Neural cell (in vitro differentiated cells): Measurements from ENCODE around the gene RGS1. TPM values are rescaled to one million over a fixed set of nuclear protein-coding genes. Genes with fewer than 3 reads are reported as not detected.

ENCODE experiments used
- H2AFZ ChIP-seq: fragments of 200-600, 300-800 bp; sonication (generic), shearing (Covaris generic); 2 replicates; pipeline ENCODE4 v1.6.0; 2014; ENCODE audit warnings: low read depth, mild to moderate bottlenecking, antibody characterized with exemption, low read length, moderate library complexity
- H3F3A ChIP-seq: fragments of 200-600 bp; shearing (Covaris generic); 2 replicates; pipeline ENCODE4 v1.6.1; 2016; ENCODE audit warnings: mild to moderate bottlenecking, moderate library complexity, mixed read lengths, antibody characterized with exemption, low read length; ENCODE audit not compliant: insufficient read depth, poor library complexity, severe bottlenecking
- H3K27ac ChIP-seq: fragments of 200-600, 300-800 bp; sonication (generic), shearing (Covaris generic); 2 replicates; pipeline ENCODE4 v1.5.1; 2014; ENCODE audit warnings: mild to moderate bottlenecking, low read length, moderate library complexity
- H3K27me3 ChIP-seq: fragments of 300-800, 200-600 bp; sonication (generic), shearing (Covaris generic); 2 replicates; pipeline ENCODE4 v1.6.0; 2014; ENCODE audit warnings: mild to moderate bottlenecking, low read depth, low read length, moderate library complexity; ENCODE audit not compliant: insufficient read depth
- H3K36me3 ChIP-seq: fragments of 300-800, 200-600 bp; sonication (generic), shearing (Covaris generic); 2 replicates; pipeline ENCODE4 v1.5.1; 2014; ENCODE audit warnings: mild to moderate bottlenecking, antibody characterized with exemption, low read length, moderate library complexity; ENCODE audit not compliant: insufficient read depth
- H3K4me2 ChIP-seq: fragments of 300-800, 200-600 bp; sonication (generic), shearing (Covaris generic); 2 replicates; pipeline ENCODE4 v1.6.0; 2014; ENCODE audit warnings: mild to moderate bottlenecking, low read length
- H3K4me3 ChIP-seq: fragments of 300-800, 200-600 bp; sonication (generic), shearing (Covaris generic); 2 replicates; pipeline ENCODE4 v1.5.1; 2014; ENCODE audit warnings: mild to moderate bottlenecking, low read length, moderate library complexity
- H3K79me2 ChIP-seq: fragments of 200-600 bp; shearing (Covaris generic); replicated peaks from 2 replicates; pipeline ENCODE4 v1.6.0; 2014; ENCODE audit warnings: mild to moderate bottlenecking, low read length, moderate library complexity; ENCODE audit not compliant: insufficient read depth
- H3K9ac ChIP-seq: fragments of 300-800, 200-600 bp; sonication (generic), shearing (Covaris generic); 2 replicates; pipeline ENCODE4 v1.6.1; 2016; ENCODE audit warnings: mild to moderate bottlenecking, low read length, mixed read lengths
- H3K9me2 ChIP-seq: fragments of 200-600 bp; shearing (Covaris generic); 2 replicates; pipeline ENCODE4 v1.6.1; 2016; ENCODE audit warnings: mild to moderate bottlenecking, low read length, mixed read lengths; ENCODE audit not compliant: insufficient read depth
- H3K9me3 ChIP-seq: fragments of 200-600, 300-800 bp; sonication (generic), shearing (Covaris generic); 2 replicates; pipeline ENCODE4 v1.6.1; 2016; ENCODE audit warnings: mild to moderate bottlenecking, mixed run types, low read length, moderate library complexity, mixed read lengths
- H4K20me1 ChIP-seq: fragments of 200-600 bp; shearing (Covaris generic); 2 replicates; pipeline ENCODE4 v1.6.1; 2016; ENCODE audit warnings: mild to moderate bottlenecking, mixed run types; ENCODE audit not compliant: insufficient read depth
- EP300 ChIP-seq: fragments of 450-650 bp; conservative IDR thresholded peaks from 2 replicates; pipeline ENCODE4 v1.6.1; 2014; ENCODE audit warnings: antibody characterized with exemption, mild to moderate bottlenecking, moderate library complexity; ENCODE audit not compliant: poor library complexity, severe bottlenecking
- EZH2 ChIP-seq: fragments of 200-600, 300-800 bp; shearing (Covaris generic), sonication (generic); IDR thresholded peaks from 2 replicates; pipeline ENCODE4 v1.6.1; 2014; ENCODE audit warnings: antibody characterized with exemption, low read length, borderline replicate concordance, mild to moderate bottlenecking; ENCODE audit not compliant: insufficient read depth, poor library complexity, severe bottlenecking
- MXI1 ChIP-seq: fragments of 450-650 bp; conservative IDR thresholded peaks from 2 replicates; pipeline ENCODE4 v1.6.1; 2014; ENCODE audit warnings: antibody characterized with exemption, mild to moderate bottlenecking; ENCODE audit not compliant: poor library complexity, severe bottlenecking
- POLR2AphosphoS5 ChIP-seq: IDR thresholded peaks from 2 replicates; pipeline ENCODE4 v1.6.1; 2012
- RAD21 ChIP-seq: fragments of 450-650 bp; conservative IDR thresholded peaks from 2 replicates; pipeline ENCODE4 v1.6.1; 2014; ENCODE audit warnings: antibody characterized with exemption, mild to moderate bottlenecking, moderate library complexity
- SMC3 ChIP-seq: fragments of 450-650 bp; conservative IDR thresholded peaks from 2 replicates; pipeline ENCODE4 v1.6.1; 2014; ENCODE audit warnings: antibody characterized with exemption, mild to moderate bottlenecking, moderate library complexity; ENCODE audit not compliant: poor library complexity
- TAF1 ChIP-seq: IDR thresholded peaks from 2 replicates; pipeline ENCODE4 v1.6.1; 2012; ENCODE audit warnings: low read depth
- polyA plus RNA-seq: library from polyadenylated mRNA; depleted of rRNA; stranded (reverse); fragments of >200 nt; gene quantifications from 2 replicates; pipeline ENCODE4 v1.2.3, GENCODE V29; 2014
- TF ChIP-seq, protein P1 (sequence below): IDR thresholded peaks from 2 replicates; pipeline ENCODE4 v1.6.1; 2012; ENCODE audit warnings: borderline replicate concordance
- TF ChIP-seq, protein P2 (sequence below): fragments of 450-650 bp; IDR thresholded peaks from 2 replicates; pipeline ENCODE4 v1.5.1; 2014; ENCODE audit warnings: antibody characterized with exemption, mild to moderate bottlenecking, moderate library complexity; ENCODE audit not compliant: poor library complexity, severe bottlenecking

RGS1 gene
- polyA plus RNA-seq, 1 donor from 2014 or later, result not detected

- H2AFZ ChIP-seq, result no peak overlapping the region
- no peak for TF ChIP-seq MXI1
- no peak for TF ChIP-seq TAF1
- no peak for TF ChIP-seq SMC3
- no peak for TF ChIP-seq EP300
- no peak for TF ChIP-seq POLR2AphosphoS5
- TF ChIP-seq, protein P1, sequence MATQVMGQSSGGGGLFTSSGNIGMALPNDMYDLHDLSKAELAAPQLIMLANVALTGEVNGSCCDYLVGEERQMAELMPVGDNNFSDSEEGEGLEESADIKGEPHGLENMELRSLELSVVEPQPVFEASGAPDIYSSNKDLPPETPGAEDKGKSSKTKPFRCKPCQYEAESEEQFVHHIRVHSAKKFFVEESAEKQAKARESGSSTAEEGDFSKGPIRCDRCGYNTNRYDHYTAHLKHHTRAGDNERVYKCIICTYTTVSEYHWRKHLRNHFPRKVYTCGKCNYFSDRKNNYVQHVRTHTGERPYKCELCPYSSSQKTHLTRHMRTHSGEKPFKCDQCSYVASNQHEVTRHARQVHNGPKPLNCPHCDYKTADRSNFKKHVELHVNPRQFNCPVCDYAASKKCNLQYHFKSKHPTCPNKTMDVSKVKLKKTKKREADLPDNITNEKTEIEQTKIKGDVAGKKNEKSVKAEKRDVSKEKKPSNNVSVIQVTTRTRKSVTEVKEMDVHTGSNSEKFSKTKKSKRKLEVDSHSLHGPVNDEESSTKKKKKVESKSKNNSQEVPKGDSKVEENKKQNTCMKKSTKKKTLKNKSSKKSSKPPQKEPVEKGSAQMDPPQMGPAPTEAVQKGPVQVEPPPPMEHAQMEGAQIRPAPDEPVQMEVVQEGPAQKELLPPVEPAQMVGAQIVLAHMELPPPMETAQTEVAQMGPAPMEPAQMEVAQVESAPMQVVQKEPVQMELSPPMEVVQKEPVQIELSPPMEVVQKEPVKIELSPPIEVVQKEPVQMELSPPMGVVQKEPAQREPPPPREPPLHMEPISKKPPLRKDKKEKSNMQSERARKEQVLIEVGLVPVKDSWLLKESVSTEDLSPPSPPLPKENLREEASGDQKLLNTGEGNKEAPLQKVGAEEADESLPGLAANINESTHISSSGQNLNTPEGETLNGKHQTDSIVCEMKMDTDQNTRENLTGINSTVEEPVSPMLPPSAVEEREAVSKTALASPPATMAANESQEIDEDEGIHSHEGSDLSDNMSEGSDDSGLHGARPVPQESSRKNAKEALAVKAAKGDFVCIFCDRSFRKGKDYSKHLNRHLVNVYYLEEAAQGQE, result no peak
- TF ChIP-seq EZH2, result no peak
- TF ChIP-seq RAD21, result no peak
- TF ChIP-seq, protein P2, sequence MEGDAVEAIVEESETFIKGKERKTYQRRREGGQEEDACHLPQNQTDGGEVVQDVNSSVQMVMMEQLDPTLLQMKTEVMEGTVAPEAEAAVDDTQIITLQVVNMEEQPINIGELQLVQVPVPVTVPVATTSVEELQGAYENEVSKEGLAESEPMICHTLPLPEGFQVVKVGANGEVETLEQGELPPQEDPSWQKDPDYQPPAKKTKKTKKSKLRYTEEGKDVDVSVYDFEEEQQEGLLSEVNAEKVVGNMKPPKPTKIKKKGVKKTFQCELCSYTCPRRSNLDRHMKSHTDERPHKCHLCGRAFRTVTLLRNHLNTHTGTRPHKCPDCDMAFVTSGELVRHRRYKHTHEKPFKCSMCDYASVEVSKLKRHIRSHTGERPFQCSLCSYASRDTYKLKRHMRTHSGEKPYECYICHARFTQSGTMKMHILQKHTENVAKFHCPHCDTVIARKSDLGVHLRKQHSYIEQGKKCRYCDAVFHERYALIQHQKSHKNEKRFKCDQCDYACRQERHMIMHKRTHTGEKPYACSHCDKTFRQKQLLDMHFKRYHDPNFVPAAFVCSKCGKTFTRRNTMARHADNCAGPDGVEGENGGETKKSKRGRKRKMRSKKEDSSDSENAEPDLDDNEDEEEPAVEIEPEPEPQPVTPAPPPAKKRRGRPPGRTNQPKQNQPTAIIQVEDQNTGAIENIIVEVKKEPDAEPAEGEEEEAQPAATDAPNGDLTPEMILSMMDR, result no peak
- H3F3A ChIP-seq, result no peaks in the 10 kb centered on the region
- H3K9me2 ChIP-seq, result no peaks in the 10 kb centered on the region
- no peaks in the 10 kb centered on the region for H3K36me3 ChIP-seq
- H3K9ac ChIP-seq, result no peak overlapping the region
- H4K20me1 ChIP-seq, result no peaks in the 10 kb centered on the region
- H3K27me3 ChIP-seq, result no peaks in the 10 kb centered on the region
- no peaks in the 10 kb centered on the region for H3K9me3 ChIP-seq
- no peak overlapping the region for H3K4me2 ChIP-seq
- no peak overlapping the region for H3K27ac ChIP-seq
- H3K4me3 ChIP-seq, result no peak overlapping the region
- no peaks in the 10 kb centered on the region for H3K79me2 ChIP-seq
Measured at GRCh38 chr1:192600275-192600674, 24.7 kb downstream of the RGS1 start.

GRCh38 chr1:192601143-192601542 is 25.6 kb downstream of the RGS1 start:
- no peak overlapping the region for H3K4me2 ChIP-seq
- H3K9ac ChIP-seq, result no peak overlapping the region
- no peak overlapping the region for H2AFZ ChIP-seq
- TF ChIP-seq EP300 (no peak), MXI1 (no peak), SMC3 (no peak), TAF1 (no peak), EZH2 (no peak), RAD21 (no peak), POLR2AphosphoS5 (no peak)
- TF ChIP-seq, protein P1, result no peak
- TF ChIP-seq, protein P2, result no peak
- H3K9me2 ChIP-seq, result no peaks in the 10 kb centered on the region
- no peak overlapping the region for H3K4me3 ChIP-seq
- no peaks in the 10 kb centered on the region for H3F3A ChIP-seq
- H3K27ac ChIP-seq, result no peak overlapping the region
- H3K9me3 ChIP-seq, result no peaks in the 10 kb centered on the region
- H3K36me3 ChIP-seq, result no peaks in the 10 kb centered on the region
- no peaks in the 10 kb centered on the region for H3K27me3 ChIP-seq
- H4K20me1 ChIP-seq, result no peaks in the 10 kb centered on the region
- H3K79me2 ChIP-seq, result no peaks in the 10 kb centered on the region
